ENCODE measurements around the gene GDF2. TPM values are rescaled to one million over a fixed set of nuclear protein-coding genes. Genes with fewer than 3 reads are reported as not detected.

GDF2 gene
- total and polyA plus RNA-seq, 2 experiments from 2014 or later = not detected

DNA sequence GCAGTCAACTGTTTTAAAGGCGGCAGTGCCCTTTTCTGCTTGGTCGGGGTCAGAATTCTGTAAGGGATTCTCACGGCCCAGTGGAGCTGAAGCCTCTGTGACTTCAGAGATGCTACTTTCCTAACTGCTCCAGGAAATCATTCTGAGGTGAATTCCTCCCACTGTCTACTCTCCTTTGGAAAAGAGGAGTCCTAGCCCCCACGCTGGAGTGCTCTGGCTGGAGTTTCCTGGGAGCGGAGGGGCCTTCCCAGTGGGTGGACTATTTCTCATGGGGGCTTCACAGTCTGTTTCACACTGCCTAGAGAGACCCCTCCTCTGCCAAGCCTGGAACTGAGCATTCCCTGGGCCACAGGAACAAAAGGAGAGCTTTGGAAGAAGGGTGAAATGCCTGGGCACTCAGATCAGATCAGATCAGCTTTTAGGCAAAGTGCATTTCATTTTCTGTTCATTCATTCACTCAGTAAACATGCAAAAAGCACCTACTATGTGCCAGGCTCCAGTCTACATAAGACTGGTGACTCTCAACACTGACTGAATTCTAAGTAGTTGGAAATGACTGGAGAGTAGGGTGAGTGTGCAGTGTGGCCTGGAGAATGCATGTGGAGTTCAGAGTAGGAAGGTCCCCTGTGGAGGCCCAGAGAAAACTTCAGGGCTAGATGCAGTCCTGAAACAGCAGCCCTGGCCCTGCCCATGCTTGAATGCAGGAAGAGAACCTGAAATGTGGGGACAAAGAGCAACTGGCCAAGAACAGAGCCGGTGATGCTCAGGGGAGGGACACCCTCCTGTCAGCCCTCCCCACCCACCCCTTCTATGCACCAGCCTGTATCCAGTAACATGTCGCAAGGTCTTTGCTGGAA, 49.6 kb downstream of the GDF2 start:
- Mint-ChIP-seq H3K4me3 (no peak overlapping the region), H3K36me3 (ENCODE audit: low read depth) (no peaks in the 10 kb centered on the region; the same call in 2 of the 3 replicates), H3K27me3 (ENCODE audit: insufficient read depth, low read depth, poor library complexity) (peaks cover 5% of the 10 kb centered on the region), H3K27ac (no peak overlapping the region), H3K9me3 (no peaks in the 10 kb centered on the region), H3K4me1 (peaks cover 26% of the 10 kb centered on the region)
- Histone ChIP-seq H3K36me3 (ENCODE audit: insufficient read depth) (no peaks in the 10 kb centered on the region), H3K4me1 (ENCODE audit: insufficient read depth) (peaks cover 13% of the 10 kb centered on the region), H3K9me2 (ENCODE audit: insufficient read depth) (no peaks in the 10 kb centered on the region), H3K4me2 (0 out of 2 replicates have a peak overlapping the region, but pooled peaks have one; percentile 26), H3K27ac (ENCODE audit: low read depth) (no peak overlapping the region), H2AFZ (no peak overlapping the region), H3K4me3 (no peak overlapping the region), H3K27me3 (ENCODE audit: insufficient read depth) (no peaks in the 10 kb centered on the region), H4K20me1 (replicated peaks; ENCODE audit: insufficient read depth) (no peaks in the 10 kb centered on the region), H3K79me2 (replicated peaks; ENCODE audit: insufficient read depth) (no peaks in the 10 kb centered on the region), H3F3A (replicated peaks; ENCODE audit: low read depth) (no peaks in the 10 kb centered on the region)
- ATAC-seq (peak; percentile 65), DNase-seq (ENCODE audit: low spot score) (no peak)
- TF ChIP-seq EZH2 (IDR thresholded peaks at IDR 0.05; ENCODE audit: low read depth, unreplicated experiment) (no peak), EZH2phosphoT487 (IDR thresholded peaks at IDR 0.05; ENCODE audit: unreplicated experiment) (no peak), STAT1 (IDR thresholded peaks at IDR 0.05; ENCODE audit: unreplicated experiment) (no peak), NANOG (IDR thresholded peaks at IDR 0.05; ENCODE audit: borderline replicate concordance) (no peak), CREB1 (CRISPR knock-in tag; IDR thresholded peaks at IDR 0.05; ENCODE audit: low read depth) (no peak), ZNF331 (CRISPR knock-in tag; IDR thresholded peaks at IDR 0.05; ENCODE audit: low read depth) (no peak)
- TF ChIP-seq, protein P1, sequence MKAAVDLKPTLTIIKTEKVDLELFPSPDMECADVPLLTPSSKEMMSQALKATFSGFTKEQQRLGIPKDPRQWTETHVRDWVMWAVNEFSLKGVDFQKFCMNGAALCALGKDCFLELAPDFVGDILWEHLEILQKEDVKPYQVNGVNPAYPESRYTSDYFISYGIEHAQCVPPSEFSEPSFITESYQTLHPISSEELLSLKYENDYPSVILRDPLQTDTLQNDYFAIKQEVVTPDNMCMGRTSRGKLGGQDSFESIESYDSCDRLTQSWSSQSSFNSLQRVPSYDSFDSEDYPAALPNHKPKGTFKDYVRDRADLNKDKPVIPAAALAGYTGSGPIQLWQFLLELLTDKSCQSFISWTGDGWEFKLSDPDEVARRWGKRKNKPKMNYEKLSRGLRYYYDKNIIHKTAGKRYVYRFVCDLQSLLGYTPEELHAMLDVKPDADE (IDR thresholded peaks at IDR 0.05) = no peak
- TF ChIP-seq, protein P2, sequence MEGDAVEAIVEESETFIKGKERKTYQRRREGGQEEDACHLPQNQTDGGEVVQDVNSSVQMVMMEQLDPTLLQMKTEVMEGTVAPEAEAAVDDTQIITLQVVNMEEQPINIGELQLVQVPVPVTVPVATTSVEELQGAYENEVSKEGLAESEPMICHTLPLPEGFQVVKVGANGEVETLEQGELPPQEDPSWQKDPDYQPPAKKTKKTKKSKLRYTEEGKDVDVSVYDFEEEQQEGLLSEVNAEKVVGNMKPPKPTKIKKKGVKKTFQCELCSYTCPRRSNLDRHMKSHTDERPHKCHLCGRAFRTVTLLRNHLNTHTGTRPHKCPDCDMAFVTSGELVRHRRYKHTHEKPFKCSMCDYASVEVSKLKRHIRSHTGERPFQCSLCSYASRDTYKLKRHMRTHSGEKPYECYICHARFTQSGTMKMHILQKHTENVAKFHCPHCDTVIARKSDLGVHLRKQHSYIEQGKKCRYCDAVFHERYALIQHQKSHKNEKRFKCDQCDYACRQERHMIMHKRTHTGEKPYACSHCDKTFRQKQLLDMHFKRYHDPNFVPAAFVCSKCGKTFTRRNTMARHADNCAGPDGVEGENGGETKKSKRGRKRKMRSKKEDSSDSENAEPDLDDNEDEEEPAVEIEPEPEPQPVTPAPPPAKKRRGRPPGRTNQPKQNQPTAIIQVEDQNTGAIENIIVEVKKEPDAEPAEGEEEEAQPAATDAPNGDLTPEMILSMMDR (conservative IDR thresholded peaks at IDR 0.05; ENCODE audit: low read depth in 2 of 2) = no peak
- TF ChIP-seq, protein P3, sequence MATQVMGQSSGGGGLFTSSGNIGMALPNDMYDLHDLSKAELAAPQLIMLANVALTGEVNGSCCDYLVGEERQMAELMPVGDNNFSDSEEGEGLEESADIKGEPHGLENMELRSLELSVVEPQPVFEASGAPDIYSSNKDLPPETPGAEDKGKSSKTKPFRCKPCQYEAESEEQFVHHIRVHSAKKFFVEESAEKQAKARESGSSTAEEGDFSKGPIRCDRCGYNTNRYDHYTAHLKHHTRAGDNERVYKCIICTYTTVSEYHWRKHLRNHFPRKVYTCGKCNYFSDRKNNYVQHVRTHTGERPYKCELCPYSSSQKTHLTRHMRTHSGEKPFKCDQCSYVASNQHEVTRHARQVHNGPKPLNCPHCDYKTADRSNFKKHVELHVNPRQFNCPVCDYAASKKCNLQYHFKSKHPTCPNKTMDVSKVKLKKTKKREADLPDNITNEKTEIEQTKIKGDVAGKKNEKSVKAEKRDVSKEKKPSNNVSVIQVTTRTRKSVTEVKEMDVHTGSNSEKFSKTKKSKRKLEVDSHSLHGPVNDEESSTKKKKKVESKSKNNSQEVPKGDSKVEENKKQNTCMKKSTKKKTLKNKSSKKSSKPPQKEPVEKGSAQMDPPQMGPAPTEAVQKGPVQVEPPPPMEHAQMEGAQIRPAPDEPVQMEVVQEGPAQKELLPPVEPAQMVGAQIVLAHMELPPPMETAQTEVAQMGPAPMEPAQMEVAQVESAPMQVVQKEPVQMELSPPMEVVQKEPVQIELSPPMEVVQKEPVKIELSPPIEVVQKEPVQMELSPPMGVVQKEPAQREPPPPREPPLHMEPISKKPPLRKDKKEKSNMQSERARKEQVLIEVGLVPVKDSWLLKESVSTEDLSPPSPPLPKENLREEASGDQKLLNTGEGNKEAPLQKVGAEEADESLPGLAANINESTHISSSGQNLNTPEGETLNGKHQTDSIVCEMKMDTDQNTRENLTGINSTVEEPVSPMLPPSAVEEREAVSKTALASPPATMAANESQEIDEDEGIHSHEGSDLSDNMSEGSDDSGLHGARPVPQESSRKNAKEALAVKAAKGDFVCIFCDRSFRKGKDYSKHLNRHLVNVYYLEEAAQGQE (IDR thresholded peaks at IDR 0.05; ENCODE audit: unreplicated experiment) = no peak

Measured in GM23338 (cell line).